PC-3 (cell line): Measurements from ENCODE around the gene DDX54.

Experiments
- CTCF ChIP-seq: fragments of 300-600 bp; sonication (generic); conservative IDR thresholded peaks from 2 replicates; pipeline ENCODE4 v1.5.1; 2017; ENCODE audit warnings: antibody characterized with exemption, low read depth, mild to moderate bottlenecking, low read length
- EZH2 ChIP-seq: fragments of 300-600 bp; sonication (generic); IDR thresholded peaks from one replicate; pipeline ENCODE4 v1.6.1; 2017; ENCODE audit warnings: antibody characterized with exemption, mild to moderate bottlenecking, low read length; ENCODE audit not compliant: unreplicated experiment

GRCh38 chr12:113211160-113211559 is 25.9 kb upstream of the DDX54 start:
- TF ChIP-seq CTCF (no peak), EZH2 (no peak)
